Heart left ventricle (tissue), 13 donors: ENCODE results near the gene MYH11.

Source experiments
- CTCF ChIP-seq, 12 donors: fragments of 200-600 bp; sonication (generic) in 4 of 12; IDR thresholded peaks; one replicate each; pipeline versions ENCODE4 v1.5.0 to v1.8.0; 2018 to 2022; ENCODE audit warnings: antibody characterized with exemption in 12 of 12, mild to moderate bottlenecking in 5 of 12
- POLR2A ChIP-seq, 2 donors: fragments of 450-650 bp; IDR thresholded peaks; one replicate each; pipeline ENCODE4 v1.6.1; 2017; ENCODE audit warnings: antibody characterized with exemption in 2 of 2, mild to moderate bottlenecking in 2 of 2, moderate library complexity in 2 of 2
- donor health status: ischemic (EF 13 %, LVEDD 7.1; RV severe dilation, severe dysfunction).
- donor health status: DM: no; HTN: yes; CAD: no.
- donor health status: DM: no; HTN: no; CAD: no.
- donor health status: ischemic (EF 25% LVEDD 6.9; RV normal size, moderate dysfunction).
- donor health status: ischemic (EF 25% LVEDD 5.7; RV mildly dilated, moderate dysfunction).
- donor health status: ischemic (EF 35%, LVEDD 5.7; RV mildly dilated, moderate dysfunction).
- donor health status: nonischemic (EF 11% LVEDD 7.7; RV severe dilation, severe dysfunction).
- donor health status: DM: yes; HTN: yes; CAD: no.
- donor health status: PGD.
- donor health status: ischemic (EF 29% LVEDD 5.4; RV normal size, mild dysfunction).
- donor health status: nonischemic (EF 23%, LVEDD 6.1; RV moderate dilation, normal function).

- TF ChIP-seq CTCF (IDR thresholded peaks at IDR 0.05) (no peak), POLR2A (IDR thresholded peaks at IDR 0.05) (no peak)
These were observed 16.5 kb upstream of the MYH11 start for GRCh38 chr16:15873301-15873700.
